SK-N-SH (cell line): ENCODE results near the gene P2RX3. TPM values are rescaled to one million over a fixed set of nuclear protein-coding genes. Genes with fewer than 3 reads are reported as not detected.
A peak's percentile ranks its signal among the peaks of the same experiment; 100 is the strongest.

Experiments used
- CTCF ChIA-PET: fragments of 300-600, 350-600 bp; formaldehyde crosslinking; extraction: SDS; loops from one replicate; lab custom pipeline; 2021; lab: Yijun Ruan, JAX
- POLR2A ChIA-PET: fragments of 350-600 bp; sonication (Branson Sonifier 250); formaldehyde crosslinking; extraction: SDS; loops from one replicate; lab custom pipeline; 2020; ENCODE audit warnings: antibody characterized with exemption, inconsistent platforms; lab: Yijun Ruan, JAX
- DNase-seq: peaks from one replicate; pipeline ENCODE4 v3.0.0; 2012
- H2AFZ ChIP-seq: fragments of 200-600 bp; sonication (generic); 2 replicates; pipeline ENCODE4 v1.8.1; 2016; ENCODE audit warnings: antibody characterized with exemption, mild to moderate bottlenecking, low read depth
- H3F3A ChIP-seq: fragments of 200-600 bp; sonication (generic); replicated peaks from 2 replicates; pipeline ENCODE3; 2016; ENCODE audit warnings: antibody characterized with exemption, mild to moderate bottlenecking; ENCODE audit not compliant: insufficient read depth
- H3K27ac ChIP-seq, 2 experiments: fragments of 200-500 bp in 1 of 2; fragments of 200-600 bp in 1 of 2; sonication (Bioruptor generic) in 1 of 2; sonication (generic), shearing (Covaris generic) in 1 of 2; 2 replicates each; pipeline versions ENCODE4 v1.5.1 to v1.6.1; 2014 to 2016; ENCODE audit warnings: low read depth in 2 of 2, inconsistent platforms in 1 of 2, low read length in 1 of 2, mild to moderate bottlenecking in 1 of 2, mixed read lengths in 1 of 2
- H3K27me3 ChIP-seq: fragments of 200-600 bp; sonication (generic), shearing (Covaris generic); 2 replicates; pipeline ENCODE4 v1.6.1; 2016; ENCODE audit warnings: mixed run types; ENCODE audit not compliant: insufficient read depth
- H3K36me3 ChIP-seq, 2 experiments: fragments of 200-500 bp in 1 of 2; fragments of 200-600 bp in 1 of 2; sonication (Bioruptor generic) in 1 of 2; sonication (generic) in 1 of 2; replicated peaks in 1 of 2; 2 replicates each; pipeline versions ENCODE3 to v1.5.1; 2014 to 2016; ENCODE audit warnings: low read length in 1 of 2, mild to moderate bottlenecking in 1 of 2; ENCODE audit not compliant: insufficient read depth in 2 of 2, control insufficient read depth in 1 of 2
- H3K4me1 ChIP-seq, 2 experiments: fragments of 200-500 bp in 1 of 2; fragments of 200-600 bp in 1 of 2; sonication (Bioruptor generic) in 1 of 2; sonication (generic), shearing (Covaris generic) in 1 of 2; 2 replicates each; pipeline versions ENCODE4 v1.5.1 to v1.6.1; 2014 to 2016; ENCODE audit warnings: low read depth in 1 of 2, low read length in 1 of 2, mixed run types in 1 of 2; ENCODE audit not compliant: insufficient read depth in 2 of 2, control insufficient read depth in 1 of 2
- H3K4me2 ChIP-seq: fragments of 200-600 bp; sonication (generic), shearing (Covaris generic); 2 replicates; pipeline ENCODE4 v1.6.1; 2017; ENCODE audit warnings: mixed run types
- H3K4me3 ChIP-seq, 2 experiments: fragments of 200-500 bp in 1 of 2; fragments of 200-600 bp in 1 of 2; sonication (Bioruptor generic) in 1 of 2; sonication (generic), shearing (Covaris generic) in 1 of 2; 2 replicates each; pipeline versions ENCODE4 v1.5.1 to v1.8.1; 2014 to 2016; ENCODE audit warnings: low read depth in 2 of 2, inconsistent platforms in 1 of 2, low read length in 1 of 2, mild to moderate bottlenecking in 1 of 2, mixed read lengths in 1 of 2, moderate library complexity in 1 of 2
- H3K79me2 ChIP-seq: fragments of 200-600 bp; sonication (generic); 2 replicates; pipeline ENCODE4 v1.8.1; 2017; ENCODE audit warnings: mild to moderate bottlenecking; ENCODE audit not compliant: insufficient read depth
- H3K9ac ChIP-seq: fragments of 200-600 bp; sonication (generic); 2 replicates; pipeline ENCODE4 v1.6.1; 2017; ENCODE audit warnings: mixed run types
- H3K9me2 ChIP-seq: fragments of 200-600 bp; sonication (generic); 2 replicates; pipeline ENCODE4 v1.6.1; 2017; ENCODE audit warnings: mixed run types
- H3K9me3 ChIP-seq: fragments of 200-600 bp; sonication (generic); 2 replicates; pipeline ENCODE4 v1.6.1; 2017; ENCODE audit warnings: mixed run types, mild to moderate bottlenecking, moderate library complexity
- H4K20me1 ChIP-seq: fragments of 200-600 bp; sonication (generic); 2 replicates; pipeline ENCODE4 v1.6.1; 2017; ENCODE audit warnings: mild to moderate bottlenecking, mixed run types; ENCODE audit not compliant: insufficient read depth
- EP300 ChIP-seq, 2 experiments: IDR thresholded peaks; 2 replicates each; pipeline versions ENCODE4 v1.4.0 to v1.6.1; 2012; ENCODE audit warnings: borderline replicate concordance in 1 of 2, low read depth in 1 of 2, low read length in 1 of 2
- FOSL2 ChIP-seq: IDR thresholded peaks from 2 replicates; pipeline ENCODE4 v1.4.0; 2012; ENCODE audit warnings: low read depth, mild to moderate bottlenecking, moderate library complexity, borderline replicate concordance
- FOXM1 ChIP-seq: IDR thresholded peaks from 2 replicates; pipeline ENCODE4 v1.4.0; 2012; ENCODE audit warnings: low read depth, mild to moderate bottlenecking
- GATA2 ChIP-seq: sonication (generic); formaldehyde crosslinking; IDR thresholded peaks from 2 replicates; pipeline ENCODE4 v1.5.0; 2020; ENCODE audit warnings: mild to moderate bottlenecking, missing genetic modification reagents
- MEF2A ChIP-seq: IDR thresholded peaks from 2 replicates; pipeline ENCODE4 v1.4.0; 2012; ENCODE audit warnings: low read depth, borderline replicate concordance
- MXI1 ChIP-seq: IDR thresholded peaks from 2 replicates; pipeline ENCODE4 v1.6.1; 2012; ENCODE audit warnings: mild to moderate bottlenecking, low read depth, low read length, improper control_type of control experiment
- PBX3 ChIP-seq: IDR thresholded peaks from 2 replicates; pipeline ENCODE4; 2012
- SMC3 ChIP-seq: IDR thresholded peaks from 2 replicates; pipeline ENCODE4 v1.6.1; 2012; ENCODE audit warnings: low read depth, low read length, improper control_type of control experiment
- TCF12 ChIP-seq: IDR thresholded peaks from 2 replicates; pipeline ENCODE4 v1.4.0; 2012
- WGBS: methylation state at CpG from one replicate; pipeline ENCODE4 v1.1.6; 2017; ENCODE audit warnings: low lambda C conversion rate; 5-methylcytosine and 5-hydroxymethylcytosine counted together
- polyA plus RNA-seq, 3 experiments: library from polyadenylated mRNA; depleted of rRNA; stranded (reverse); fragments of >200 nt; gene quantifications; 2 replicates each; pipeline ENCODE4 v1.2.3, GENCODE V29; 2012

P2RX3 gene
- polyA plus RNA-seq, 1 of the 3 experiments (the other 2 are of a cell fraction): not detected

DNA sequence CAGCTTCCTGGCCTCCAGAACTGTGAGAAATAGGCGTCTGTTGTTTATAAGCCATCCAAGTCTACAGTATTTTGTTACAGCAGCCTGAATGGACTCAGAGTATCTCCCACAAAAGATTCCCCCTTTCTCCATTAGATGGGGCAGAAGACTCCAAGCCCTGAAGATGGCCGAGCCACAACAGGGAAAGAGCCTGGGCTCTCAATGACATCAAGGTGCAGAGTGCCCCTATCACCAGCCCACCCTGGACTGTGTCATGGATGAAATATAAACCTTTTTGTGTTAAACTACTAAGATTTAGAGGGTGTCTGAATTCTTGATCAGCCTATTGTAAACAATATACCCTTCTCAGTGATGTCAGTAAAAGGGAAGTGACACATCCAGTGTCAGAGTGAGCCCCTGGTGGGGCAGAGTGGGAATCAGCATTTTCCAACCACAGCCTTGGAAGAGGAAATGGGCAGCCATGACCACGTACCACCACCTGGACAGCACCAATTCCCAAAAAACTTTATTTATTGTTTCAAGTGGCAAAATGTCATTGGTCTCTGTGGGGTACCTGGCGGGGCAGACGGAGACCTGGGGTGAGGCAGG, 38.9 kb upstream of the P2RX3 start:
- no peak for DNase-seq
- Histone ChIP-seq H3K4me3 (no peak overlapping the region), H3K9me3 (no peaks in the 10 kb centered on the region), H3K4me2 (no peak overlapping the region), H3K79me2 (peaks cover 8% of the 10 kb centered on the region; the same call in 1 of the 2 replicates), H3K36me3 (peaks cover 45 to 51% of the 10 kb centered on the region in 2 experiments), H2AFZ (no peak overlapping the region), H3K27ac (no peak overlapping the region), H3K27me3 (no peaks in the 10 kb centered on the region), H3K9me2 (no peaks in the 10 kb centered on the region), H3F3A (peaks cover 6% of the 10 kb centered on the region), H3K4me1 (peaks cover 2 to 12% of the 10 kb centered on the region in 2 experiments; a peak in 3 of 4 replicates), H4K20me1 (peaks cover 9% of the 10 kb centered on the region), H3K9ac (no peak overlapping the region)
- ChIA-PET POLR2A (no interaction called here), CTCF (interaction anchor here (1.3 kb wide), 1 partner anchor 154 kb away, joined by 4 read pairs; no protein-coding TSS in a partner anchor)
- WGBS: 97% methylated on average over 4 of the region's 5 CpGs
- no peak for TF ChIP-seq MEF2A
- no peak for TF ChIP-seq EP300 (IDR thresholded peaks at IDR 0.05; ENCODE audit: borderline replicate concordance in 1 of 2, low read depth in 1 of 2, low read length in 1 of 2)
- TF ChIP-seq MXI1: no peak

DNA sequence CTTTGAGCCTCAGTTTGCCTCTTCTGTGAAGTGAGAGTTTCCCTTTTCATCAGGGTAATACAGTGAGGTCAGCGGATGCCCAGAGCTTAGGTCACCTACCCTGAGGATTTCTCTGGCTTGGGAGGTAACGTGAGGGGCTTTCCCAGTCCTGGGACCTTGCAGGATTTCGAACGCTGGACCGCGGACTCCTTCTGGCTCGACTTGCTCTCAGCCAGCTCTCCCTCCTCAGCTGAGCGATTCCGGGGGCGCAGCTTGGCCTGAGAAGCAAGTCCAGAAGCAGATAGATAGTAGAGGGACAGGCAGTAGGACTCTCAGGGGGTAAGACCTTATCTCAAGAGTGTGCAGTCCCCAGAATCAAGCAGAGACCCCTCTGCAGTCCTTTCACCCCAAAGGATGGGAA, 37.4 kb upstream of the P2RX3 start:
- Histone ChIP-seq H2AFZ (no peak overlapping the region), H3F3A (peaks cover 6% of the 10 kb centered on the region), H3K79me2 (peaks cover 23% of the 10 kb centered on the region), H3K9me3 (no peaks in the 10 kb centered on the region), H3K4me1 (peaks cover 0 to 8% of the 10 kb centered on the region in 2 experiments; a peak in 2 of 4 replicates), H3K4me2 (no peak overlapping the region), H3K27me3 (no peaks in the 10 kb centered on the region), H3K36me3 (peaks cover 45 to 57% of the 10 kb centered on the region in 2 experiments), H3K27ac (no peak overlapping the region), H3K4me3 (no peak overlapping the region), H3K9ac (no peak overlapping the region), H3K9me2 (no peaks in the 10 kb centered on the region), H4K20me1 (peaks cover 18% of the 10 kb centered on the region)
- WGBS: 95% methylated on average over 10 of the region's 10 CpGs
- no peak for TF ChIP-seq TCF12
- POLR2A ChIA-PET: no interaction called here
- DNase-seq: no peak
- CTCF ChIA-PET: interaction anchor here (1.3 kb wide), 1 partner anchor 156 kb away, joined by 4 read pairs; no protein-coding TSS in a partner anchor

GRCh38 chr11:57301711-57302423, 36.3 kb upstream of the P2RX3 start:
- DNase-seq: peak; percentile 9
- H2AFZ ChIP-seq: no peak overlapping the region
- H3K36me3 ChIP-seq: peaks cover 45 to 54% of the 10 kb centered on the region in 2 experiments
- H3K27ac ChIP-seq: no peak overlapping the region
- H3K4me3 ChIP-seq: no peak overlapping the region
- WGBS: over 99% methylated on average over 20 of the region's 27 CpGs
- no peaks in the 10 kb centered on the region for H3K9me2 ChIP-seq
- ChIA-PET POLR2A (no interaction called here), CTCF (no interaction called here)
- peaks cover 27% of the 10 kb centered on the region for H4K20me1 ChIP-seq
- no peaks in the 10 kb centered on the region for H3K27me3 ChIP-seq
- no peak overlapping the region for H3K4me2 ChIP-seq
- H3F3A ChIP-seq: peaks cover 3% of the 10 kb centered on the region
- no peaks in the 10 kb centered on the region for H3K9me3 ChIP-seq
- TF ChIP-seq SMC3: no peak
- no peak for TF ChIP-seq GATA2 (CRISPR knock-in tag)
- TF ChIP-seq MEF2A: no peak
- no peak for TF ChIP-seq FOSL2
- no peak for TF ChIP-seq MXI1
- no peak for TF ChIP-seq FOXM1
- no peak for TF ChIP-seq PBX3
- peaks cover 31% of the 10 kb centered on the region for H3K79me2 ChIP-seq
- peaks cover 0 to 8% of the 10 kb centered on the region in 2 experiments; a peak in 2 of 4 replicates for H3K4me1 ChIP-seq
- H3K9ac ChIP-seq: no peak overlapping the region
